ENCODE data around the gene RNF215.

- TF ChIP-seq SOX6 (IDR thresholded peaks at IDR 0.05) (no peak), SOX6 (CRISPR knock-in tag; IDR thresholded peaks at IDR 0.05) (no peak), JUNB (CRISPR knock-in tag; IDR thresholded peaks at IDR 0.05; ENCODE audit: borderline replicate concordance) (no peak), CTCF (CRISPR knock-in tag; IDR thresholded peaks at IDR 0.05) (peak; percentile 28; the same call in 1 of the 2 replicates), HDAC2 (CRISPR knock-in tag; IDR thresholded peaks at IDR 0.05) (no peak), JUN (CRISPR knock-in tag; IDR thresholded peaks at IDR 0.05) (no peak), ZC3H13 (CRISPR knock-in tag; IDR thresholded peaks at IDR 0.05) (no peak), ZNF720 (CRISPR knock-in tag; IDR thresholded peaks at IDR 0.05) (no peak), E2F5 (CRISPR knock-in tag; conservative IDR thresholded peaks at IDR 0.05) (no peak)
Measured at GRCh38 chr22:30430933-30431332, 43.7 kb upstream of the RNF215 start.
